Superior temporal gyrus (tissue), 1 donor: ENCODE data around the gene C10orf90.

Experiments
- DNase-seq: peaks from one replicate; pipeline ENCODE4 v3.0.0-alpha.2; 2016; ENCODE audit errors: extremely low spot score

The C10orf90 gene

GRCh38 chr10:126425032-126425431 lies 245.5 kb downstream of the C10orf90 start:
- DNase-seq = no peak

GRCh38 chr10:126423732-126424491 lies 246.6 kb downstream of the C10orf90 start:
- no peak for DNase-seq

GRCh38 chr10:126422567-126422966 lies 247.9 kb downstream of the C10orf90 start:
- no peak for DNase-seq

GRCh38 chr10:126421756-126422256 lies 248.7 kb downstream of the C10orf90 start:
- no peak for DNase-seq

GRCh38 chr10:126420567-126421300 lies 249.8 kb downstream of the C10orf90 start:
- DNase-seq = no peak

- DNase-seq = no peak
Observed at GRCh38 chr10:126417220-126417825, 253.2 kb downstream of the C10orf90 start.

GRCh38 chr10:126409821-126410220 lies 260.7 kb downstream of the C10orf90 start:
- no peak for DNase-seq

- DNase-seq = no peak
Observed at GRCh38 chr10:126408953-126409641, 261.4 kb downstream of the C10orf90 start.

- DNase-seq = no peak
Observed at GRCh38 chr10:126407831-126408230, 262.7 kb downstream of the C10orf90 start.

GRCh38 chr10:126405239-126405775 lies 265.2 kb downstream of the C10orf90 start:
- no peak for DNase-seq

- DNase-seq = no peak
Observed at GRCh38 chr10:126402721-126403695, 267.5 kb downstream of the C10orf90 start.

GRCh38 chr10:126400641-126401040 lies 269.9 kb downstream of the C10orf90 start:
- DNase-seq = no peak

- no peak for DNase-seq
Observed at GRCh38 chr10:126398924-126399323, 271.6 kb downstream of the C10orf90 start.

GRCh38 chr10:126398383-126398743 lies 272.1 kb downstream of the C10orf90 start:
- no peak for DNase-seq

GRCh38 chr10:126397640-126398382 lies 272.7 kb downstream of the C10orf90 start:
- DNase-seq = no peak

- DNase-seq = no peak
Observed at GRCh38 chr10:126397156-126397555, 273.3 kb downstream of the C10orf90 start.

- no peak for DNase-seq
Observed at GRCh38 chr10:126394948-126395347, 275.5 kb downstream of the C10orf90 start.

GRCh38 chr10:126393076-126393475 lies 277.4 kb downstream of the C10orf90 start:
- DNase-seq = no peak

GRCh38 chr10:126392469-126392868 lies 278.0 kb downstream of the C10orf90 start:
- no peak for DNase-seq

- DNase-seq = no peak
Observed at GRCh38 chr10:126392068-126392467, 278.4 kb downstream of the C10orf90 start.
